Fibroblast of peridontal ligament (primary cell): ENCODE data around the gene HAVCR1.
"Not testable (repeated sequence)": the region's sequence is repeated elsewhere in the genome, so short reads cannot be mapped to it uniquely, and the experiment has no call there.

Experiments used
- DNase-seq: peaks from one replicate; pipeline ENCODE4 v3.0.0-alpha.2; 2010; ENCODE audit errors: extremely low read depth

HAVCR1 gene

DNA sequence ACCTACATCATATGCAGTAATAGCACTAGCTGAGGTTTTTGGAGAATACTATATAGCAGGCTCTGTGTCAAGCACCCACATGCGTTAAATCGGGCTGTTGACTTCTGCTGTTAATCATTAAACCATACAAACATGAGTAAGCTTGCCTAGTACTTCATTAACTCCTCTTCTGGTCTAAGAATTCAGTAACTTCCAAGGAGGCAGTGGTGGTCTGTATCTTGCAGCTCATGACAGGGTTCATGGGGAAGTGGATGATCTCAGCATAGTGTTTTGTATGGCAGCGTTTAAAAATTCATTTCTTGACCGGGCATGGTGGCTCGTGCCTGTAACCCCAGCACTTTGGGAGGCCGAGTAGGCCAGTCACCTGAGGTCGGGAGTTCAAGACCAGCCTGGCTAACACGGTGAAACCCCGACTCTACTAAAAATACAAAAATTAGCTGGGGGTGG lies at the start of gene HAVCR1:
HAVCR1 (minus strand) TSS at position 24 of the 447 bp plus-strand sequence. CDS start 1,173 bp downstream, outside the sequence.
- no peak for DNase-seq

DNA sequence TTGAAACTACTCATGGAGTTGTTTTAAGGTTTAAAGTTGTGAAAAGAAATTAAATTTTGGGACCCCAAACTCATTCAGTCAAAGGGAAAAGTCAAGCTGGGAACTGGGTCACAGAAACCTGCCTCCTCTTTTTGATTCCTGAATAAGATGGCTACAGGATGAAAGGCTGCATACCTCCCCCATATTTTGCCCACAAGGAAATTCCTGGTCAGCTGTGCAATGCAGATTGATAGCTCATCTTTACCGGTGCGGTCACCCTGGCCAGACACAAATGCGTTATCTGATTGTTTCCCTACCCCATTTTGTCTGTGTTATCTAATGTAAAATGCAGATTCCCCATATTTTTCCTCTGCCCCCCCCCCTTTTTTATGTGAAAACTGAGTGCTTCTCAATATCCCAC lies 48.6 kb upstream of the HAVCR1 start:
- no peak for DNase-seq

DNA sequence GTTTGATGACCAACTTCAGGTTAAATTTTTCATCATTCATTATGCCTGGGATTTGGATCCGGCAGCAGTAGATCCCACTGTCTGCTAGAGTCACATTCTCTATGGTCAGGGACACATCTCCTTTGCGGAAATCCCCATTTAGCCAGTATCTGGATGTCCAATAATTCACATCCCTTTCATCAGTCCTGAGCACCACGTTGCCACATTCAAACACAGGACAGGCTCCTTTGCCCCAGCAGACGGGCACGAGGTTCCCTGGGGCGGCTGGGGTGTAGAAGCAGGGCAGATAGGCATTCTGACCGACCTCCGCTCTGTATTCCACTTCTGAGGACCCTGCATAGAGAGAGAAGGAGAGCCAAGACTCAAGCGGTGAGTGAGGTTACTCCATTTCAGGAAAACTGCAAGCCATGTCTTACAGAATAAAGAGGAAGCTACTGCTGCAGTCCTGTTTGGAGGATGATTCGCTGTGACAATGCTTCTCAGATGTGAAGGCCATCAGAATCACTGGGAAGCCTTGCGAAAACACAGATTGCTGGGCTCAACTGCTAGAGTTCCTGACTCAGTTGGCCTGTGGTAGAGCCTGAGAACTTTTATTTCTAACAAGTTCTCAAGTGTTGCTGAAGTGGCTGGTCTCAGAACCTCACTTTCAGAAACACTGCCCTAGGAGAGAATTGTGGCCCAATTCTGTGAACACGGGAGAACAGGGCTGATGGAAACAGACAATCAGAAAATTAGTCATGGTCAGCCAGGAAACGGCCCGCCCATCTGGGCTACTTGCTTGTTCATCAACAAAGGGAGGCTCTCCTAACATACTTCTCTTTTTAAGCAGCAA lies 47.9 kb upstream of the HAVCR1 start:
- DNase-seq: peak; percentile 8

DNA sequence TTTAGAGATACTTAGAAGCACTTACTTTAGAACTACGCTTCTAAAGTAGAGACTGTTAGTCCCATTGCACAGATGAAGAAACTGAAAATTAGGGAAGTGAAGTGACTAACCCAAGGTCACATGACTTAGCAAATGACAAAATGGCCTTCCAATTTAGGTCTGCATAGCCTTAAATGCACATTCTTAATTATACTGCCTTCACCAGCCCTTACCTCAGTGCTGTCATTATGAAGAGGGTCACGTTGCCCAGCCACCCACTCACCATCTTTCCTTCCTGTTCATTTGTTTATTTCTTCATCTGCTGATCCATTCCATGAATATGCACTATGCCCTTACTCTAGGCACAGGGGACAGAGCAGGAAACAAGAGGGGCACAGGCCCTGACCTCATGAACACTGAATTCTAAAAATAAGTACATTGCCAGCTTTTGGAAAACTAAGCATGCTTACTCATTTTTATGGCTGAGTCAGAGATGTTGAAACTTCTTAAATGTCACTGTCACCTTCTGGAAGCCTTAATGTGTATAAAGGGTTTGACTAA lies 41.3 kb upstream of the HAVCR1 start:
- peak; percentile 75 for DNase-seq

DNA sequence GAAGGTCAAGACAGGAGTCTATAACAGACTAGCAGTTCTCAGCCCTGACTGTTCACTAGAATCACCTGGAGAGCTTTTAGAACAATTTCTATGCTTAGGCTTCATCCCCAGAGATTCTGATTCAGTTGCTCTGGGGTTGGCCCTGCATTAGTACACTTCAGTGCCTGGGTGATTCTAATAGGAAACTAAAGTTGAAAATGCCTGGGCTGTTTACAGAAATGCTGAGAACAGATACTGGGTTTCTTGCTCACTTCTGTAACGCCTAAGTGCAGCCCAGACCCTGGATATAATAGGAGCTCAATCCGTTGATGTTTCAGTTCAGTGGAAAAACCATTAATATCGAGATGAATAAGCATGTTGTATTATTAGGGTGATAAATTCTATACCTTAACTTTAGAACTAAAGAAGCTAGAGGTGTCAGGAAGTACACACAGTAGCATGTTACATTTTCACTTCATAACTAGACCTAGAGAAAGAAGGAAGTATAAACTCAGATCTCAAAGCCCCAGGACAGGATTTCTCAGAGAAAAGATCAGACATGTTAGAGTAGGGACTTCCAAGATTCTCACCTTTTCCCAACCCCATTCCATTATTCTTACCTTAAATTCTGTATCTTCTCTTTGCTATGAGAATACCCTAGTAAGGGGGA lies 29.6 kb upstream of the HAVCR1 start:
- no peak for DNase-seq

DNA sequence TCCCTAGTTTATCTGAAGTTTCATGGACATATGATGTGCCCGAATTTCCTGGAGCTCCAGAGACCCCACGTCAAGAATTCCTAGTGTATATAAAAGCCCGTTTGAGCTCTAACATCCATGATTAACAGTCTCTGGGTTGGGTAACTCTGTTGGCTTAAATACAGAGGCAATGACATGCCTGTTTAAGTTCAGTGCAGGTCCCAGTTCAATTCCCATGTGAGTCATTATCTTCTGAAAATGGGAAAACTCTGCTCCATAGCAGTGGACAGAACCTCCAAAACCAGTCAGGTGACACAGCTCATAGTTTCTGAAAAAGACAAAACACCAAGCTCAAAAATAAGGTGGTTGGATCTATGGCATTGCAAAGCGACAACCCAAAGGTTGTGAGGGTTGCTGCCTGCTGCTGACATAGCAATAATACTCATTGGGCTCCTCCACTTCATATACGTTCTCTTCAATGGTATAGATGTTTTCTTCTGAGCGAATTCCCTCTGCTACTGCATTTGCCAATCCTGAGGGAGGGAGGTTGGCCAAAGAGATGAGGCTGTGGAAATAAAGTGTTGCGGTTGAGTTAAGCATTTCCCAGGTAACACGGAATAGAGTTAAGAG lies 27.9 kb upstream of the HAVCR1 start:
- no peak for DNase-seq

DNA sequence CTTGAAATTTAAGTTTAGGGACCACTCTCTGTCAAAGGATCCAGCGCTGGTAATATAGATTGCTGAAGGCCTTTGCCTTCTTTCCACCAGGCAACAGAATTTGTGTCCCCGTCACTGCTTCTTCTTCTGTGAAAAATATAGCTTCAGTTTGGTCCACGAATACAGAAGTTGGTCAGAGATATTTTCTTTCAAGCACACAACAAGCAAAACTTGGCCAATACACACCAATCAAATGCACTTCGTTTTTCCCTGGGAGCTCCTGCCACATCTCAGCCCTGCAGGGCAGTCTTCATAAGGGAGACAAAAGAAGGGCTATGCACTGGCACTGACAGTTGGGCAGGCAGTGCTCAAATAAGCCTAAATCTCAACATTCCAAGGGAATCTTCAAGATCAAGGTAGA lies 27.0 kb upstream of the HAVCR1 start:
- no peak for DNase-seq

DNA sequence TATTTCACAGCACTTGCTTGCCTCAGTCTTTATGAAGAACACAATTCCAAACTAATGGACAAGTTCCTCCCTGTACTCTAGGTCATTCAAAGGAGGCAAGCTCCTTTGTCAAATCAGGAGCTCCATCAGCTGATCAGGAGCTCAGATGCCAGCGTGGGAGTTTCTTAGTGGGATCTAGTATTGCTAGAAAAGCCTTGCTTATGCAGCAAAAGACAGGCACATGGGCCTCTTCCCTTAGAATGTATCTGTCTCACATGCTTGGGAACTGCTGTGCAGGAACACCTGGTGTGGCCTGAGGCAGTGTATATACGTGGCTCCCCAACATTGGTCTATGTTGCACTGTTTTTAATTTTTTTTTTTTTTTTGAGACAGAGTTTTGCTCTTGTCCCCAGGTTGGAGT lies 21.4 kb upstream of the HAVCR1 start:
- no peak for DNase-seq

DNA sequence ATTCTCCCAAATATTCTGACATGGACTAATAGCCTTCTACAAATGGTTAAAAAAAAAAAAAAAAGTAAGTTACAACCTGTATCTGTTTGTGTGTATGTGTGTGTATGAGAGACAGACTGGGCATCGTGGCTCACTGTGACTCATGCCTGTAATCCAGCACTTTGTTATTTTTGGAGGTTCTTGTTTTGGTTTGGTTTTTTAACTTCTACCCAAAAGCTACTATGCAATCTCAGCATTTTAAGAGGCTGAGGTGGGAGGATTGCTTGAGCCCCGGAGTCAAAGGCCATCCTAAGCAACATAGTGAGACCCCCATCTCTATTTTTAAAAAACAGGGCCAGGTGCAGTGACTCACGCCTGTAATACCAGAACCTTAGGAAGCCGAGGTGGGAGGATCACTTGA lies 17.6 kb upstream of the HAVCR1 start:
- peak; percentile 74 for DNase-seq

DNA sequence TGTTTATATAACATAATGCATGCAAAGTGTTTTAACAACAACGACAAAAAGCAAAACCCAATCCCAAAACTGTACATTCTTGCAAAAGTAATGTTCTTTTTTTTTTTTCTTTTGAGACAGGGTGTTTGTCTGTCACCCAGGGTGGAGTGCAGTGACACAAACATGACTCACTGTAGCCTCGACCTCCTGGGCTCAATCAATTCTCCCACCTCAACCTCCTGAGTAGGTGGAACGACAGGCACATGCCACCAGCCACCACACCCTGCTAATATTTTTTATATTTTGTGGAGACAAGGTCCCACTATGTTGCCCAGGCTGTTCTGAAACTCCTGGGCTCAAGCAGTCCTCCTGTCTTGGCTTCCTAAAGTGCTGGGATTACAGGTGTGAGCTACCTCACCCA lies 13.6 kb upstream of the HAVCR1 start:
- DNase-seq: no peak

DNA sequence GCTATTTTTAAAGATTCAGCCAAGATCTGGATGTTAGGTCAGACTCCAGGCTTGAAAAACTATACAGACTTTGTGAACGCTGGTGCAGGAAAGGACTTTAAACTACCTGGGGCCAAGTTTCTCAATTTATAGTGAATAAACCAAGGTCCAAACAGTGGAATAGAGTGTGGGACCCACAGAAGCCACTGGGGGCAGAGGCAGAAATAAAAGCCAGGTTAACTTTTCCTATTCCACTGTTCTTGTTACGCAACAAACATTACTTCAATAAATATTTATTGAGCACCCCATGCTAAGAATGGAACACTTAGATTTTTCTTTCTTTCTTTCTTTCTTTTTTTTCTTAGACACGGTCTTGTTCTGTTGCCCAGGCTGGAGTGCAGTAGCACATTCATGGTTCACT lies 11.0 kb upstream of the HAVCR1 start:
- DNase-seq: no peak

DNA sequence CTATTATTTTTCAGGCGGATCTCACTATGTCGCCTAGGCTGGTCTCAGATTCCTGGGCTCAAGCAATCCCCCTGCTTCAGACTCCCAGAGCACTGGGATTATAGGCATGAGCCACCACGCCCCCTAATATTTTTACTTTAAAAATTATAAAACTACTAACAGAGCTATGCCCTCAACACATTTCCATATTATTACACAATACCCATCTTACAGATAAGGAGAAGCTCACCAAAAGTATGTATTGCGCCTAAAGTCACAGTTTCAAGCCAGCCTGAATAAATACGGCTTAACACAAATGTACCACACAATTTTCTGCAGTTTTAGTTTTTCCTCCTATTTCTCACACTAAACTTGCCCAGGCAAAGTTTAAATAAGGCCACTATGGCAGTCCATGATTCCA lies 9.9 kb upstream of the HAVCR1 start:
- no peak for DNase-seq

DNA sequence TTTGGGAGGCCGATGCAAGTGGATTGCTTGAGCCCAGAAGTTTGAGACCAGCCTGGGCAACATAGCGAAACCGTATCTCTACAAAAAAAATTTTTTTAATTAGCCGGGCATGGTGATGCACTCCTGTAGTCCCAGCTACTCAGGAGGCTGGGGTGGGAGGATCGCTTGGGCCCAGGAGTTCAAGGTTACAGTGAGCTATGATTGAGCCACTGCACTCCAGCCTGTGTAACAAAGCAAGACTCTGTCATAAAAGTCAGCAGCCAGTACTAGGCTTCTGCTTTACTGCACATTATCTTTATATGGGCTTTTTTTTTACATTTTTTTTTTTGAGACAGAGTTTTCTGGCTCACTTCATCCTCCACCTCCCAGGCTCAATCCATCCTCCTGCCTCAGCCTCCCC lies 9.4 kb upstream of the HAVCR1 start:
- DNase-seq: no peak

DNA sequence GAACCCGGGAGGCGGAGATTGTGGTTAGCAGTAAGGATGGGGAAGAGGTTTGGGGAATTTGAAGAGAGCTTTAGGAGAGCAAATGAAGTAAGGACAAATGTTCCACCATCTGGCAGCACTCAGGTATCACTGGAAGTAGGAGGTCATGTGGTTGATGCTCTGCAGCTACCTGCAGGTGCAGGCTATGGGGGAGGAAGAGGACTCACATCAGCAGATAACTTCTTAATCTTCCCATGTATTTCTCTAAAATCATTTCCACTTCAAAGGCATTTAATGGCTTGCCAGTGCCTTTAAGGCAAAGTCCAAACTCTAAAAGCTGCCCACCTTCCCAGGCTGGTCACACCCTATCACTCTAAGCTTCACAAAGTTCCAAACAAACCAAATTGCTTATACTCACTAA lies 8.1 kb upstream of the HAVCR1 start:
- no peak for DNase-seq

DNA sequence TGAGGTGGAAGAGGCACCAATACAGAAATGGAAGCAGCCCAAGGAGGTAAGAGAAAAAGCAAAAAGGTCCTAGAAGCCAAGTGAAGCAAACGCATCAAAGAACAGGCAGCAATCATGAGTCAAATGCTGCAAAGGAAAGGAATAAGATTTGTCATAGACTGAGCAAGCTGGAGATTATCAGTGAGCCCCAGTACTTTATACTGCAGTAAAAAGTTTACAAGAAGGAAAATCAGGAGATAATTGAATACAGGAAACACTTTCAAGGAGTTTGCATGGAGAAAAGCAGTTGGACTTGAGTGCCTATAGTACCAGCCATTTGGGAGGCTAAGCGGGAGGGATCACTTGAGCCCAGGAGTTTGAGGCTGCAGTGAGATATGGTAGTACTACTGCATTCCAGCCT lies 7.2 kb upstream of the HAVCR1 start:
- no peak for DNase-seq

DNA sequence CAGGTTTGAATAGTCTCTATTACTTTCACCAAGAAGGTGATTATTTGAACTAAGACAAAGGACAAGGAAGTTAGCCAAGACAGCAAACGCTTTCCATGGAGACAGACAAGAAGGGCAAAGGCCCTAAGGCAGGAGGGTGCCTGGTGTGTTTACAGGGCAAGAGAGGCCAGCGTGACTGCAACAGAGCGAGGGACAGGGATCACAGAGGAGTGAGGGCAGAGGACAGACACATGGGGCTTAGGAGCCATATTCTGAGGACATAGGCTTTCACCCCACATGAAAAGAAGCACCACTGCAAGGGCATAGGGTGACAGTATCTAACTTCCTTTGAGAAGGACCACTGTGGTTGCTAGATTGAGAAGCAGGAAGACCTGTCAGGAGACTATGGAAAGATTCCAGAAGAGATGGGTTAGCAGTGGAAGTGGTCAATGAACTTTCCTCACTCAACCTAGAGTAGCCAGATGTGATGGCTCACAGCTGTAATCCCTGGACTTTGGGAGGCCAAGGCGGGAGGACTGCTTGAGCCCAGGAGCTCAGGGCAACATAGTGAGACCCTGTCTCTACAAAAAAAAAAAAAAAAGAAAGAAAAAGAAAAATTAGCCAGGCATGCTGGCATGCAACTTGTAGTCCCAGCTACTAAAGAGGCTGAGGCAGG lies 5.0 kb upstream of the HAVCR1 start:
- DNase-seq: no peak

DNA sequence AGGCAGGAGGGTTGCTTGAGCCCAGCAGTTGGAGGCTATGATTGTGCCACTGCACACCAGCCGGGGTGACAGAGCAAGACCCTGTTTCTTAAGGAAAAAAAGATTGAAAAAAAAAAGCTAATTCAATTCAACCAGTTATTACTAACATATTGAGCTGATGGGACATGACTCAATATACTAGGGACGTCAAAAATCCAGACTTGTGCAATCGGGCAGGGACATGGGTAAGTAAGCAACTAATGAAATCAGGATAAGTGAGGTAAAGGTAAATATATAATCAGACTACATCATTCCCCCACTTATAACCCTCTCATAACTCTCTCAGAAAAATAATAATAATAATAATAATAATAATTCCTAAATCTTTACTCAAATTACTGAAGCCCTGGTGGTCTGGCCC lies 975 bp upstream of the HAVCR1 start:
- DNase-seq: no peak

DNA sequence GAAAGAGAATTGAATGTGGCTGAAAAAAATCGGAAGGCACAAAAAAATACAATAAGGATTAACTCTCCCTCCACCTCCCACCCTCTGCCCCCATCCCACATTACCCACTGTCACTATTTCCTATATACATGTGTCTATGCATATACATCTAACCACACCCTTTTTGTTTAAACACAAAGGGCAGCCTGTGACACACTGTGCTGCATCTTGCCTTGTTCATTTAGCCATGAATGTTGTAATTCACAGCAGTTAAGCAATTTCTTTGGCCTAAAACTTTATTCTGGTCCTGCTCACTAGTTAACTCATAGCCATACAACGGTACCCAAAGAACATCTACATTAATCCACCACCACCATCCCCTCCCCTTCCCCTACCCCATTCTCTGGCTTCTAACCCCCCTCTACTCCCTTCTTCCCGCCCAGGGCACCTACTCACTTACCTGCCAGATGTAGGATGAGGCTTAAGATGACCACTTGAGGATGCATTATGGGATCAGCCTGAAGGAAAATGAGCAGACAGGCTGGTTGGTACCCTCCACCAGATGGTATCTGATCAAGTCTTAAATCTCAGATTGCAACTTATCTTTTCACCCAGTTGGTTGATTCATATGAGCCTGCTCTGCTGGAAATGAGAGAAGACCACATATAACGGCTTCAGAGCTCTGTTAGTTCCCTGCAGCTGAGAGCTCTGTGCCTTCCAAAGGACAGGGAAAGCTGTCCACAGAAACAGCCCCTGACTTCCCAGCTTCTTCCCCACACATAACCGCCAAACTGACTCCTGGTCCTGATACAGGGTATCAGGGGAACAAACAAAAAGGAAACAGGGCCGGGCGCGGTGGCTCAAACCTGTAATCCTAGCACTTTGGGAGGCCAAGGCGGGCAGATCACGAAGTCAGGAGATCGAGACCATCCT lies 1.2 kb downstream of the HAVCR1 start:
- DNase-seq: no peak

DNA sequence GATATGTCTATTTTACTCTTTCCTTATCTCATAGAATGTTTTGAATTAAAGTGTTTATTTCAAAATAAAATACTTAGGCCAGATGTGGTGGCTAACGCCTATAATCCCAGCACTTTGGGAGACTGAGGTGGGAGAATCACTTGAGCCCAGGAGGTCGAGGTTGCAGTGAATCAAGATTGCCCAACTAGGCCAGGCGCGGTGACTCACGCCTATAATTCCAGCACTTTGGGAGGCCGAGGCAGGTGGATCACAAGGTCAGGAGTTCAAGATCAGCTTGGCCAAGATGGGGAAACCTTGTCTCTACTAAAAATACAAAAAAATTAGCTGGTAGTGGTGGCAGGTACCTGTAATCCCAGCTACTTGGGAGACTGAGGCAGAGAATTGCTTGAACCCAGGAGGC lies 2.1 kb downstream of the HAVCR1 start:
- DNase-seq: not testable (repeated sequence)

DNA sequence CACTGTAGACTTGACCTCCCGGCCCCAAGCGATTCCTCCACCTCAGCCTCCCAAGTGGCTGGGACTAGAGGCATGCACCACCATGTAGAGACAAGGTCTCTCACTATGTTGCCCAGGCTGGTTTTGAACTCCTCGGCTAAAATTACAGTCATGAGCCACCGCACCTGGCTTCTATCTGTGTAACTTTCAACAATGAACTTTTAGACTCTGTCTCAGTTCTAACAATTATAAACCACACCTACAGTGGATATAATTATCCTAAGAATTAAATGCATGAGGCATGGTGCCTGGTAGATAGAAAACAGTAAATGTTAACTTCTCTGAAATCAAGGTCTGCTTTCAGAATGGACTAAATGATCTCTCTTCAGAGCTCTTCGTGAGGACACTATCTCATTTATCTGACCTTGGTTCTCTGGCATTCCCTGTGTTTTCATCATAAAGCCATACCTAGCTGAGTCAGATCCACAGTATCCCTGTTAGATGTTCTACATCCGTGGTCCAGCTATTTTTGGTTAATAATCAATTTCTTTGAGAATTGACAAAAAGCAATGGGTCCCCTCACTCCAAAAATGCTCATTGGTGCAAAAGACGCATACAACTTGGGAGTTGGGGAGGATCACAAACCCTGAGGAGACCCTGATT lies 7.2 kb downstream of the HAVCR1 start:
- DNase-seq: no peak

DNA sequence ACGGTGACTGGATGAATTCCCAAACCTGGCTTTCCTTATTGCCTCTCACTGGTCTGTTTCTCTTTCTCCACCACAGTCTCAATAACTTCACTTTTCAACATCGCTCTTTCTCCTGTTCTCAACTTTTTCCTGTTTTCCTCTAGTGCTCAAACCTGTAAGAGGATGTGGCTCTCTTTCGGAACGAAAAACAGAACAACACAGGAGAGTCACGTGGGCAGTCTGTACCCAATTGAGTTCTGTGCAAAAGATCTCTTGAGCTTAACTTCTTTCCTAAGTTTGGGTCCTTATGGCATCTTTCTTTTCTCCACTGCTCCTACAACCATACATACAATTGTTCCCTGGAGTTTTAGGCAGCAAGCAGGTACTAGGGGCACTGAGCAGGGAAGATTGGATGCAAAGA lies 8.9 kb downstream of the HAVCR1 start:
- no peak for DNase-seq
